Activated CD4-positive, alpha-beta T cell treated with anti-CD3 and anti-CD28 coated beads, Interleukin-2, amount 50 U/mL, for 24 hours (primary cell): ENCODE measurements around the gene TSC22D1.

Source experiments
- DNase-seq, 2 donors: peaks; one replicate each; pipeline ENCODE4 v3.0.0-alpha.2; 2020; ENCODE audit warnings: low read depth in 1 of 2, low spot score in 1 of 2

Gene TSC22D1

DNA sequence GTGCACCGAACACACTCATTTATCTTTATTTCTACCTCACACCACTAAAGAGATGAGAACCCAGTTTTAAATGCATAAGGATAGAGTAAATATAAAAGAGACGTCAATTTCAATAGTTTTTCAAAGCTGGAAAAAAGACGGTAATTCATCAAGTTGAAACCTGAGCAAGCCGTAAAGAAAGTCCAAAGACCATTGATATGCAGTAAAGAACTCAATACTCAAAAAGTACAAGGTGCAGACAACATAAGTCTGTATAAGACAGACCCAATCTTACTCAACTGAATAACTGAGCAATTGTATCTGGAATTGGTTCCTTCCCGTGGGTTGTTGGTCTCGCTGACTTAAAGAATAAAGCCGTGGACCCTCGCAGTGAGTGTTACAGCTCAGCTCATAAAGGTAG is 120.4 kb downstream of the TSC22D1 start:
- no peak for DNase-seq

DNA sequence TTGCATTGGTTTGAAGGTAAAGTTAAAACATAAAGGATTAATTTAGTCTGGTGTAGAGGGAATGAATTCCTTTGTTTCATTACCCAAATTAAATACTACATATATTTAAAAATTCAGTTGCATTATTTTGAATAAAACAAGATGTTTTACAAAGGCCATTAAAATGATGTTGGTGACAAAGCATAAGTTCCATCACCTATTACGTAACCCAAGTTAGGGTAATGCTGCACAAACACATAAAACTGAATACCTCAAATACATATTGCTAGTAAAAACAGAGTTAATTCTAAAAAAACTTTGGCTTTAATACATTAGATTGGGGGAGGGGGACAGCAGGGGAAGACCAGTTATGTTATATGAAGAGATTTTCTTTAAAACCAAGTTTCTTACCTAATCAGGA is 122.2 kb downstream of the TSC22D1 start:
- DNase-seq: no peak

DNA sequence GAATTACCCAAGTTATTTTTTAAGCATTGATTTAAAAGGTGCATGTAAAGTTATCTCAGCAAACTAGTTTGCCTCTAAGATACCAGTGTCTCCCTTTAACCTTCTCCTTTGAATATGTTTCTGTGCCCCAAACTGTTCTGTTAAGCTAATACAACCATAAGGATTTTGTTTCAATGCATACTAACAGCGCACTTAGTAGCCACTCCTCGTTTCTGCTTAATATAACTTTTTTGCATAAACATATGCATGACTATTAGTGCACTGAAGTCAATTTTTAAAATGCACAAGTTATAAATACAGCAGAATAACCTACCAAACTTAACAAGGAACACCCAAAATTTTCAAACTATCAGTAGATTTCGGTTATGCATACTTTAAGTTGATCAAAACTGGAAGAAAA is 123.1 kb downstream of the TSC22D1 start:
- no peak for DNase-seq

DNA sequence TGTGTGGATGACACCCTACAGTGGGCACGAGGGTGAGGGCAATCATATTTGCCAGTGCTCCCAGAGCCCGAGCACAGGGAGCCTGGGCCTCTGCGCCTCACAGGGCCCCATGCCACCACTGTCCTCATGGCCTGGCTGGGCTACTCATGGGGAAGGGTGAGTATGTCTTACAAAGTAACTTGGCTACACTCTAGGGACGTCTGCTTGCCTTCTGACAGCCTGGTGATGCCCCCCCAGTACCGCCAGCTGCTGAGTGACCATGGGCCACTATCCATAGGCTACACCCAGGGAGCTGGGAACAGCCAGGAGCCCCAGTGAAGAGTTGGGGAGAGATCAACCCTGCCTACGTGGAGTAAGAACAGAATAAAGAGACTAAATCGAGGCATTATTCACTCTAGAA is 123.7 kb downstream of the TSC22D1 start:
- no peak for DNase-seq

- DNase-seq: no peak
These were observed 124.5 kb downstream of the TSC22D1 start for GRCh38 chr13:44451651-44452050.

DNA sequence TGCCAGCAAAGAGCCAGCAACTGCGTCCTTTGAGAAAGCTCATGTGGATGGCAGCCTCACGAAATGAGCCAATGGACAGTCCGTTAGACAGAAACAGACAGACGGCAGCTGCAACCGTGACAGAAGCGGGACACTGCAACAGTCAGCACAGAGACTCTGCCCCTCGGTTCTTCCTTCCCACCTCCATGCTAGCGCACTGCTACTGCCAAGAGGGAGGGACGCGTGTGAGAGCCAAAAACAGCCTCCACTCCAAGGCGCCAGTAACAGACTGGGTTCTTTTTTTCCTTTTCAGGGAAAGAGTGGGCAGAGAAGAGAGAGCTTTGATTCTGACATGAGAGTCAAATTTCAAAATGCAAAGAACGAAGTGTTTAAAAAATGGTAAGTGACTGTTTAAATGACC is 125.0 kb downstream of the TSC22D1 start:
- no peak for DNase-seq

DNA sequence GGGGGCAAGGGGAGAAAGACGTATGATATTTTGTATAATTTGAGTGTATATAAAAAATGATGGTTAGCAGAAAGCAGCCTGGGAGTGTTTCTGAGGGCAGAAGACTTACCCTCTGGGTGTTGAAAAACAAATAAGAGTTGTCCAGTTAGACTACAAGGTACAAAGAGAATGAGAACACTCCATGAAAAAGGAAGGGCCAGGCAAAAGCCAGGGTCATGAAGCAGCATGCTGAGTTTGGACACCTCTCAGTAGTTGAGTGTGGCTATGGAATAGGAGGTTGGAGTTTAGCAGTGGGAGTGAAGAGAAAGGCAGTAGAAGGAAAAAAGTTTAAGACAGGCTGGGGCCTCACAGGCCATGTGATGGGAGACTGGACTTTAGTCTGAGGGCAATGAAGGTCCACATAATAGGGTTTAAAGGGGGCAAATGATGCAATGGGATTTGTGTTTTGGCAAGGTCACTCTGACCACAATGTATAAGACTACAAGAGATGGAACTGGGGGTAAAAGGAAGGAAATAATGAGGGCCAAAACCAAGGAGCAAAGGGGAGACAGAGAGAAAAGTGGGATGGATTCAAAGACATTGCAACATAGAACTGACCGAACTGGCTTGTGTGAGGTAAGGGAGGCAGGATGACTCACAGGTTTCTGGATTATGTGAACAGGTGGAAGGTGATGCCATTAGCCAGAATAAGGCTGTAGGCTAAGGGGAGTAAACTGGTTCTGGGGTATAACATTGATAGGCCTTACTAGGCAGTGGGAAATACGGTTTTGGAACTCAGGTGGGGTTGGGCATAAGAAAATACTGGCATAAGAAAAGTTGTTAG is 125.9 kb downstream of the TSC22D1 start:
- no peak for DNase-seq

DNA sequence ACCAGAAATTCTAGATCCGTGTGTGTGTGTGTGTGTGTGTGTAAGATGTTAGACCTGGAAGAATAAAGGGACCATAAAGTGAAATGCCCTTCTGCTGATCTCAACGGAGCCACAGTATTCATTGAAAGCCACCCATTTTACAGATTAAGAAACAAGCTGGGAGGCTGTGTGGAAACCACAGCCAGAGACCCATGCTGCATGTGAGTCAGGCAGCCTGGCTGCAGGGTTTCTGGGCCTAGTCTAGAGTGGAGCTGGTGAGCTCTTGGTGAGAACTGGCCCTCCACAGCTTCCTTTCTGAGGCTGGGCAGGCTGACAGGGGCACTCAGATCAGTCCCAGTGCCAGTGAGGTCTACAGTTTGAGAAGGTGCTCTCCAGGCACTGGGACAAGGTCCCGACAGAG is 127.3 kb downstream of the TSC22D1 start:
- DNase-seq: no peak

DNA sequence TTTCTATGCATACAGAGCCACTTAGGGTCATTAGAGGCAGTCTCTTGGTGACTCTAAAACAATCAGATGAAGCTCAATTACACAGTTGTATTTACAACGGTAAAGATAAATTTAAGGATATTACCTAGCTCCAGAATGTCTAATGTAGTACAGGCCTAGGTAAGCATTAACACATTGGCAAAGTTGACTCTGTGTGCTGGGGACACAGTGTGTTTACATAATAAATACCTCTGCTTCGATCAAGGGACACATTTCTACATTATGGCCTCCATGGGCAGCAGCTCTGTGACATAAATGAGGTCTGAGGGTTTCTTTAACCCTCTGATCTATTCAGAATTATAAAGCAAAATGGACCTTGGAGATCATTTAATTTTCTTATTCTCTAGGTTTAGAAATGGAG is 127.8 kb downstream of the TSC22D1 start:
- DNase-seq: no peak

- no peak for DNase-seq
These were observed 128.3 kb downstream of the TSC22D1 start for GRCh38 chr13:44447783-44448321.

DNA sequence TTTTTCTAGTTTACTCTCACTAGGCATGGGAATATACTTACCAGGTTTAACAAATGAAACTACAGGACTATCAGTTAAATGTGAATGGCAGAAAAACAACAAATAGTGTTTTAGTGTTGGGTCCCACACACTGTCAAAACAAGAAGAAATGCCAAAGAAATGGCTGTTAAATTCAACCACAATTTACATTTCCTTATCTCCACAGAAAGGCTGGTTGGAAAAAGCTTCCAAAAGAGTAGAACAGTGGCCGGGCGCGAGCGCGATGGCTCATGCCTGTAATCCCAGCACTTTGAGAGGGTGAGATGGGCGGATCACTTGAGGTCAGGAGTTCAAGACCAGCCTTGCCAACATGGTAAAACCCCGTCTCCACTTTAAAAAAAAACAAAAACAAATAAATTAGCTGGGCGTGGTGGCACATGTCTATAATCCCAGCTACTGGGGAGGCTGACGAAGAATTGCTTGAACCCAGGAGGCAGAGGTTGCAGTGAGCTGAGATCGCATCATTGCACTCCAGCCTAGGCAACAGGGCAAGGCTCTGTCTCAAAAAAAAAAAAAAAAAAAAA is 136.0 kb downstream of the TSC22D1 start:
- DNase-seq: no peak

GRCh38 chr13:44439452-44440024 is 136.6 kb downstream of the TSC22D1 start:
- no peak for DNase-seq

DNA sequence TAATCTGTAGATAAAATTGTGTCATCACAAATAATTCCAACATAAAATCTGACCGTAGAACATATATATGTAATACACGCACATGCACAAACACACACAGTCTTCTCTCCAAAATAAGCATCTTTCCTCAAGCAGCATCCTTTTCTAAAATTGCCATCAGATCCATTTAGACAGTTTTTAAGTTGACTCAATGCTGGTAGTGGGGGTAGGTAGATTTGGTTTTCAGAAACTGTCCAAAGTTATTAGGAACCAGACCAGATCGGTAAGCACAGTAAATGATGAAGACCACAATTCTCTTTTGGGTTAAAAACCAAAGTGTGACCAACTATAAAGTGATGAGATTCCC is 137.9 kb downstream of the TSC22D1 start:
- no peak for DNase-seq

DNA sequence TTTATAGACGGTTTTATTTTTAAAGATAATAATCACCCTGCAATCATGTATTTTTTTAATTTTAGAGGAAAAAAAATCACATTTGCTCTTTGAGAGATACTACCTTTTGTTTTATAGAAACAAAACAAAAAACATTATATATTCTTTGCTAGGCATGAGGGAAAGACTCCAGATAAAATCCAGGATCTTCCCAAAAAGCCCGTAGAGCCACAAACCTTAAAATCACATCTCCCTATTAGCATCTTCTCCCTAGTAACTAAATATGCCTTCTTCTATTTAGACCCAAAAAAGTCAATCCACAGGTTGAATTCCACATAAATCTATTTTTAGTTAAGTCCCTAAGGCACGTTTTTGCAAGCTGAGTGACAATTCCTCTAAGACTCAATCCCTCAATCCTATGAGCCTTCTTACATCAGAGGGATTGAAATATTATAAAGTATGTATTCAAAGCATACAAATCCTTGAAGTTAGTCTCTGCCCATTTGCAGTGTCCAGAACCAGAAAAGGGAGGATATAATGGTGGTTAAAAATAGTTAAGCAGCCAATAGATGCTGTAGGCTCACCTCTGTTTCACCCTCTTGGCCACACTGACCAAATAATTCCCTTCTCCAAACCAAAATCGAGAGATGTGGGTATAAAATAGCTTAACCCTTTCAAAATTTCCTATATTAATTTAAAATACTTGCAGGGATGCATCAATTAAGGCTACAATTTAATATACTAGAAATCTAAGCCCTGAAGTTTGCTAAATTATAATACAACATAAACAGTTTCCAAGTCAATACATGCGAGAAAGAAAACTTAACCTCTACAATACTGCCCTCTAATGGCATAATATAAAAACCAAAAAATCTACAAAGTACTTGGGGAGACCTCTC is 138.5 kb downstream of the TSC22D1 start:
- DNase-seq: no peak

DNA sequence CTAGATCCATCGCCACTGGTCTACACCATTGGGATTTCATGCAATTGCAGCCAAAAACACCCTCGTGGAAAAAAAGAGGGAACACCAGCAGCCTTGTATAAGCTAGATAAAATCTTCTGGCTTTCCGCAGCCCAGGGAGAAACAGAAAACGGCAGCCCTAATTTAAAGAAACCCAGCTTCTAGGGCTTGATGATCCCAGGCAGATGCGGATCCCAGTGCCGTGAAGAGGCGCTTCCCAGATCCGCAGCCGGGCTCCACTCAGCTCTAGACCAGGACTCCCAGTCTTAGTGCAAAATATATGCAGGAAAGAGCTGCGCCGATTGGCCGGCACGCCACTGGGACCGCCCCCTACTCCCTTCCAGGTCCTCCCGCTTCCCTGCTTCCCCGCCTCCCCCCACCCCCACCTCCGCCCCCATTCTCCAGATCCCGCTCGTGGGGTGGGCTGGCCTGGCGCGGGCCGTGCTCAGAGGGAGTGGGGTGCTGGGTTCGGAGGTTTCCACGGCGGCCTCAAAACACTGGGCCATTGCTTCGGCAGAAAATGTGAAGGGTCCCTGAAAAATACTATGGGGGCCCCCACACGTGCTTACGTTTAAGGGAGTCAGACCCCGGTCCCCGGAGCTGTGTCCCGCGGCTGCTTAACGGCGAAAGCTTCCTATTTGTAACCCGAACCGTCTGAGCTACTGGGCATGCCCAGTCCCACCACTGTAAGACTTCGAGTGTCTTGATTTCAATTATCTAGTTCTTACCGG is 139.4 kb downstream of the TSC22D1 start:
- peak in 1 of 2 donors; percentile 27 for DNase-seq

DNA sequence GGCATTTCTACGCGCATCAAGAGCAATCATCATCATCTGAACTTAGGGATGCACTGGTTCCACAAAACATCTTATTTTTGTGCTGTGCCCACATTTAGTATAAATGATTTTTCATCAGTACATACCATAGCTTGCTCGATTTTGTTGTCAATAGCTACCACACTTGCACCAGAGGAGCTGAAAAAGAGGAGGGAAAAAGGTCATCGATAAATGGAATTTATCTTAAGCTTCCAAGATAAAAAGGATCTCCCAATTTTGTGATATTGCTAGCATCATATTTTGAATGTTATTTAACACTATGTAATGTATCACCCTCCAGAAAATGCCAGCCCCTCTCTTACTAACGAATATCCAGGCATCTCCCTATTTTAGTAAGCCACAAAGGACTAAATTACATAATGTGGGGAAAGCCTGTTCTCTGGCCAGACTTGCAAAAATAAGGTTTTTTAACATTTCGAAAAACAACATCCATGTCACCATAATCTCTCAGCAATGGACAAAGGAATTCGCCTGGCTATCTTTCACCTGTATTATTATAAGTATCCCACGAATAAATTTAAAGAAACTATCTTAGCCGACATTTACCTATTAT is 140.1 kb downstream of the TSC22D1 start:
- no peak for DNase-seq

DNA sequence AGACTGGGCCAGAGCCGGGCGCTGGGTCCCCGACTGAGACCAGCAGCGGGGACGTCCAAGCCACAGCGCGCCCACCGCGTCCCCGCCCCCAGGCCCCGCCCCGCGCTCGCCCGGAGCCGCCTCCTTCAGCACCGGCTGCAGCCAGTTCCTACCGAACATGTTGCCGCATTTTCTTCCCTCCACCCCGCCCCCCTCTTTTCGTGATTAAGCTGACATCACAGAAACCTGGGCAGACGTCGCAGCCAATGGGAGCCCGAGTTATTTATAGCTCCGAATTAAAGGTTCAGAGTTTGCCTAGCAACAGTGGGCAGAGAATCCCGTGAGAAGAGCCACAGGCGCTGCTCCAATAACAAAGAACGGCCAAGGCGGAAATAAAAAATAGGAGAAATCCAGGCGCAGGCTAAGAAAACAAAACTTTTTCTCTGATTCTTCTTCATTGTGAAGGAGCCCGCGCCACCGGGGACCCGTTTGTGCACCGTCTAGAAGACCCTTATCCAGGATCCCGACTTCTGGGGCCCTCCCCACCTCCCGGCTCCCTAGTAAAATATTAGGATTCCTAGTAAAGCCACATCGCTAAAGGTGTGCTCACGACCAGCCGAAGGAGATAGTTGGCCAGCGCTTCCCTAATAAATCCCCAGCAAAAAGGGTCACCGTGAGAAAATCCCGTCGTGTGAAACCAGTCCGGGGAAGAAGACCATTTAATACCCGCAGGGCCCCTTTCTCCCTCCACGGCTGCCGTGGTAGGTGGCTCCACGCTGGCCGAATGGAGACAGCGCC is 140.8 kb downstream of the TSC22D1 start:
- peak; percentile 61 to 93 for DNase-seq

- no peak for DNase-seq
These were observed 141.4 kb downstream of the TSC22D1 start for GRCh38 chr13:44434766-44435141.

GRCh38 chr13:44433863-44434765 is 142.0 kb downstream of the TSC22D1 start:
- DNase-seq: no peak
